Stimulated activated memory B cell treated with anti-CD40 and anti-IgM and Interleukin-4, amounts not matched to agents 10 μg/mL and 1 μg/mL and 100 μg/mL, for 72 hours (primary cell): Measurements from ENCODE around the gene CRIP2.

Experiments
- ATAC-seq: fragments of 150-1000 bp; cut with Tn5 transposase; 2 replicates; pipeline ENCODE4 v1.10.0; 2021
- H3K27ac Mint-ChIP-seq: one replicate; pipeline ENCODE4 v1.8.0; 2022; ENCODE audit warnings: mild to moderate bottlenecking, mixed read lengths
- H3K27me3 Mint-ChIP-seq: one replicate; pipeline ENCODE4 v1.8.0; 2022; ENCODE audit warnings: mixed read lengths
- H3K36me3 Mint-ChIP-seq: one replicate; pipeline ENCODE4 v1.8.0; 2022; ENCODE audit warnings: mixed read lengths
- H3K4me1 Mint-ChIP-seq: one replicate; pipeline ENCODE4 v1.8.0; 2022; ENCODE audit warnings: mixed read lengths
- H3K4me3 Mint-ChIP-seq: one replicate; pipeline ENCODE4 v1.8.0; 2022; ENCODE audit warnings: mild to moderate bottlenecking, moderate library complexity, mixed read lengths
- H3K9me3 Mint-ChIP-seq: one replicate; pipeline ENCODE4 v1.8.0; 2022; ENCODE audit warnings: mixed read lengths

Gene CRIP2

GRCh38 chr14:105484069-105484996 is 9.7 kb downstream of the CRIP2 start:
- ATAC-seq = no peak

DNA sequence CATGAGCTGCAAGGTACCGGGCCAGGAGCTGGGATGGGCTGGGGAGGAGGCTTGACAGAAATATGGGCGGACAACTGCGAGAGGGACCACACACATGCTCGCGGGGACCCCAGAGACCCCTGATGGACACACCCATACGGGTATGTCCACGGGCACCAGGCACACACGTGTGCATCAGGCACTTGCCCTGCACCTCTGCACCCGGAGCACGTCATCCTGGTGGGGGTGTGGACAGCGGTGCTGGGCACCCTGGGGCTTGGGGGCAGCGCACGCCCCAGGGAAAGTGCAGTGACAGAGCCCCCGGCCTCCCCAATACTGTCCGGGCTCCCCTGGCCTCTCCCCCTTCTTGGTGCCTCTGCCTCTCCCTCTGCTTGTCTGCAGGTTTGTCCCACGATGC is 10.4 kb downstream of the CRIP2 start:
- H3K27me3 Mint-ChIP-seq = no peaks in the 10 kb centered on the region
- H3K9me3 Mint-ChIP-seq = no peaks in the 10 kb centered on the region
- peak overlapping the region; percentile 97 for H3K27ac Mint-ChIP-seq
- H3K36me3 Mint-ChIP-seq = peaks cover 14% of the 10 kb centered on the region
- no peak for ATAC-seq
- peaks cover 88% of the 10 kb centered on the region for H3K4me1 Mint-ChIP-seq
- H3K4me3 Mint-ChIP-seq = no peak overlapping the region

More at GRCh38 chr14:105484069-105484996, 9.7 kb downstream of the CRIP2 start:
- Mint-ChIP-seq H3K4me3 (no peak overlapping the region), H3K4me1 (peaks cover 88% of the 10 kb centered on the region), H3K27me3 (no peaks in the 10 kb centered on the region), H3K27ac (peak overlapping the region; percentile 97), H3K9me3 (no peaks in the 10 kb centered on the region), H3K36me3 (peaks cover 11% of the 10 kb centered on the region)

- Mint-ChIP-seq H3K27ac (peak overlapping the region; percentile 97), H3K27me3 (no peaks in the 10 kb centered on the region), H3K9me3 (no peaks in the 10 kb centered on the region), H3K36me3 (peaks cover 14% of the 10 kb centered on the region), H3K4me1 (peaks cover 80% of the 10 kb centered on the region), H3K4me3 (peak overlapping the region; percentile 85)
- ATAC-seq = no peak
Observed at GRCh38 chr14:105485739-105486162, 11.1 kb downstream of the CRIP2 start.

DNA sequence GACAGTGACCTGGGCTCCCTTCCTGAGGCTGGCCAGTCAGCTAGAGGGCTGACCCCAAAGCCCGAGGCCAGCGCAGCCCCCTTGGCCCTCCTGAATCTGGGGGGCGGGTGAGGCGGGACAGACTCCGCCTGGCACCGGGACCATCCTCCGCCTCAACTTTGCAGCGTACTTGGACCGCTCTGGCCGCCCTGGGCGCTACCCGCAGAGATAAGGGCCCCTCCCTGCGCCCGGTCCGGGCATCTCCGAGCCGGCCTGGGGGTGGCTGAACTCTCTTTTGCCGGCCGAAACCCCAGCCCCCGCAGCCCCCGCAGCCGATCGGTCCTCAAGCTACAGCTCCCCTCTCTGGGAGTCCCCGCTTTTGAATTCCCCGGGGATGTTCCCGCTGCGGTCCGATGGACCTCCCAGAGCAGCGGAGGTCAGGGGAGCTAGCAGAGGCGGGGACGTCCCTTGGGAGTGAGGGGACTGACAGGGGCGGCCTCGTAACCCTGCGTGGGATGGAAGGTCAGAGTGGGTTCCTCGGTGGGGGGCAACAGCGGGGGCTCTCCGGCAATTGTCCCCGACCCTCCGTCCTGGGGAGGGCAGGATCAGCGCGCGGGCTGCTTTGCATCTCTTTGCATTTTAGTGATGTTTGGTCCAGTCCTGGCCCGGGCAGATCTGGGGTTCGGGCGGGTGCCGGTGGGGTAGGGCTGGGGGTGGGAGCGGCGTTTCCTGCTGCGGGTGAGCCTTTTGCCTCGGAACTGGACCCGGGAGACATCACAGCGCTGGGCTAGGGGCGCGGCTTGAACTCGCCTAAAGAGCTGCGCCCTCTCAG is 11.7 kb downstream of the CRIP2 start, which contains the start of gene CRIP1:
TSS of gene CRIP1 (plus strand) at position 724 of the 811 bp plus-strand sequence. CDS start 374 bp downstream, outside the sequence.
- Mint-ChIP-seq H3K9me3 (no peaks in the 10 kb centered on the region), H3K27me3 (no peaks in the 10 kb centered on the region), H3K4me3 (peak within 1 kb of the TSS; percentile 85), H3K4me1 (peaks cover 74% of the 10 kb centered on the region), H3K36me3 (peaks cover 14% of the 10 kb centered on the region), H3K27ac (peak within 1 kb of the TSS; percentile 97)
- no peak for ATAC-seq

- ATAC-seq = peak; percentile 4
- no peaks in the 10 kb centered on the region for H3K27me3 Mint-ChIP-seq
- H3K4me1 Mint-ChIP-seq = peaks cover 73% of the 10 kb centered on the region
- H3K4me3 Mint-ChIP-seq = peak overlapping the region; percentile 85
- peak overlapping the region; percentile 97 for H3K27ac Mint-ChIP-seq
- H3K9me3 Mint-ChIP-seq = no peaks in the 10 kb centered on the region
- peaks cover 14% of the 10 kb centered on the region for H3K36me3 Mint-ChIP-seq
Observed at GRCh38 chr14:105486974-105487448, 12.4 kb downstream of the CRIP2 start.

DNA sequence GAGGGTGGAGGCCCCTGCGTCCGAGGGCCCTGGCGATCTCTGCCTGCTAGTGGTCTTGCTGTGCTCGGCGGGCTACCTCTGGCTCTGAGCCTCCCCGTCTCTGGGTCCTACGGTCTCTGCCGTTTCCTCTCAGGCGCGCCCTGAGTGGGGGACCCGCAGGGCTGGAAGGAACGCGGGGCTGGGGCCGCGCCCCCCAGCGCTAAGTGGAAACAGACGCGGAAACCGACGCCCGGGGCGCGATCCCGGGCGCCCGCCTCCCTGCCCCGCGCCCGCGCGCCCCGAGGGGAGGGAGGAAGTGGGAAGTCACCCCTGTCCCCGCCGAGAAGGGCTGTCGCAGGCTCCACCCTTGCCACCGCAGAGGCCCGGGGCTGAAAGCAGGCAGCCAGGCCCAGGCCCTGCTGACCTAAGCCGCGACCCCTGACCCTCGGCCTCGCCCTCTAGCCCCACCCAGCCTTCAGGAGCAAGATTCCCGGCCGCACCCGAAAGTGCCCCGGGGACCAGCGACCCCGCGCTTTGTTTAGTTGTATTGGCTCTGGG is 12.9 kb downstream of the CRIP2 start:
- H3K4me1 Mint-ChIP-seq = peaks cover 70% of the 10 kb centered on the region
- no peaks in the 10 kb centered on the region for H3K27me3 Mint-ChIP-seq
- H3K4me3 Mint-ChIP-seq = peak overlapping the region; percentile 85
- no peaks in the 10 kb centered on the region for H3K9me3 Mint-ChIP-seq
- ATAC-seq = no peak
- peak overlapping the region; percentile 97 for H3K27ac Mint-ChIP-seq
- peaks cover 14% of the 10 kb centered on the region for H3K36me3 Mint-ChIP-seq

DNA sequence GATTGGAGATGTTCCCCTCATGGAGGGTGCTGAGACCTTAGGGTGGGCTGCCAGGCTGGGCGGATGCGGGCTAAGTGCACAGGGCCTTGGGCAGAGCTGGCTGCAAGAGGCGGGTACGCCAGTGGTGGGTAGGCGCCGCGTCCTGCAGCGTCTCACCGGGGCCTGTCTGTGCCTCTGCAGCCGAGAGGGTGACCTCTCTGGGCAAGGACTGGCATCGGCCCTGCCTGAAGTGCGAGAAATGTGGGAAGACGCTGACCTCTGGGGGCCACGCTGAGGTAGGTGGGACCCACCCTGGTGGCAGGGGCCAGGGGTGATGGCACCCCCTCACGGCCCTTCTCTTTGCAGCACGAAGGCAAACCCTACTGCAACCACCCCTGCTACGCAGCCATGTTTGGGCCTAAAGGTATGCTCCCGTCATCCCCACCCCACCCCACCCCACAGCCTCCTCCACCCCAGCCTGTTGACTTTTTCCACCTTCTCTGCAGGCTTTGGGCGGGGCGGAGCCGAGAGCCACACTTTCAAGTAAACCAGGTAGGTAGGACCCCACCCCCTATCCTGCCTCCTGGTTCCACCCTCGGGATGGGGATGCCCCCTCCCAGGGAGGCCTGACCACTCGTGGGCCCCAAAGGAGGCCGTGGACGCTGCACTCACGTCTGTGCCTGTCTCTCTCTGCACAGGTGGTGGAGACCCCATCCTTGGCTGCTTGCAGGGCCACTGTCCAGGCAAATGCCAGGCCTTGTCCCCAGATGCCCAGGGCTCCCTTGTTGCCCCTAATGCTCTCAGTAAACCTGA is 13.6 kb downstream of the CRIP2 start:
- peak overlapping the region; percentile 85 for H3K4me3 Mint-ChIP-seq
- no peak for ATAC-seq
- no peaks in the 10 kb centered on the region for H3K9me3 Mint-ChIP-seq
- peaks cover 63% of the 10 kb centered on the region for H3K4me1 Mint-ChIP-seq
- H3K27me3 Mint-ChIP-seq = no peaks in the 10 kb centered on the region
- peaks cover 14% of the 10 kb centered on the region for H3K36me3 Mint-ChIP-seq
- peak overlapping the region; percentile 97 for H3K27ac Mint-ChIP-seq

DNA sequence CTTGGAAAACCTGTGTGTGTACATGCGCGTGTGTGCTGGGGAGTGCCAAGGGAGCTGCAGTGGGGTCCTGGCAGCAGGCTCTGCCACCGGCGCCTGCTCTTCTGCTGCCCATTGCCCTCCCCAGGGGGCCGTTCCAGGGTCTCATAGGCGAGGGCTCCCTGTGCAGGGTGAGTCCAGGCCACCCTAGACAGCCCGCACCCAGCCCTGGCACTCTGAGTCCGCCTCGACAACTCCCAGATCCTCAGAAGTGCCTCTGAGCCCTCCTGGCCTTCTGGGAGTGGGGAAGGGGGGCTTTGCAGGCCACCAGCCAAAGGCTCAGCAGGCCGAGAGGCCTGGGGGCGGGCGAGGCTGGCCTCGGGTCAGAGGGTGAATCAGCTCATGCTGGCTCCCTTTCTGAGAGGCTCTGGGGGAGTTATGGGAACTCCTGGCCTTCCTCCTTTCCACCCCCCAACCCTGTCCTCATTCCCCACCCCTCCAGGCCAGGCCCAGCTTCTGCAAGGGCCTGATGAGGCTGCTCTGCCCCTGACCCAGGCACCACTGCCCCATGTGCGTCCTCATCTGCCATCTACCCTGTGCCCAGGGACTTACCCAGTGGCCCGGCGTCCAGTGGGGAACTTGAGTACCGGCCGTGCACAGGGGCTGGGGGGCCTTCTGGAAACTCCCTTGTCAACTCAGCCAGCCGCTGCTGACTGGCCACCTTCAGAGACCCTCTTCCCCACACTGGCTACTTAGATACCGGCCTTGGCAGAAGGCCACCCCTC is 14.3 kb downstream of the CRIP2 start:
- no peak for ATAC-seq
- no peaks in the 10 kb centered on the region for H3K9me3 Mint-ChIP-seq
- H3K4me3 Mint-ChIP-seq = peak overlapping the region; percentile 85
- H3K27me3 Mint-ChIP-seq = no peaks in the 10 kb centered on the region
- H3K4me1 Mint-ChIP-seq = peaks cover 56% of the 10 kb centered on the region
- H3K36me3 Mint-ChIP-seq = peaks cover 14% of the 10 kb centered on the region
- H3K27ac Mint-ChIP-seq = peak overlapping the region; percentile 97

DNA sequence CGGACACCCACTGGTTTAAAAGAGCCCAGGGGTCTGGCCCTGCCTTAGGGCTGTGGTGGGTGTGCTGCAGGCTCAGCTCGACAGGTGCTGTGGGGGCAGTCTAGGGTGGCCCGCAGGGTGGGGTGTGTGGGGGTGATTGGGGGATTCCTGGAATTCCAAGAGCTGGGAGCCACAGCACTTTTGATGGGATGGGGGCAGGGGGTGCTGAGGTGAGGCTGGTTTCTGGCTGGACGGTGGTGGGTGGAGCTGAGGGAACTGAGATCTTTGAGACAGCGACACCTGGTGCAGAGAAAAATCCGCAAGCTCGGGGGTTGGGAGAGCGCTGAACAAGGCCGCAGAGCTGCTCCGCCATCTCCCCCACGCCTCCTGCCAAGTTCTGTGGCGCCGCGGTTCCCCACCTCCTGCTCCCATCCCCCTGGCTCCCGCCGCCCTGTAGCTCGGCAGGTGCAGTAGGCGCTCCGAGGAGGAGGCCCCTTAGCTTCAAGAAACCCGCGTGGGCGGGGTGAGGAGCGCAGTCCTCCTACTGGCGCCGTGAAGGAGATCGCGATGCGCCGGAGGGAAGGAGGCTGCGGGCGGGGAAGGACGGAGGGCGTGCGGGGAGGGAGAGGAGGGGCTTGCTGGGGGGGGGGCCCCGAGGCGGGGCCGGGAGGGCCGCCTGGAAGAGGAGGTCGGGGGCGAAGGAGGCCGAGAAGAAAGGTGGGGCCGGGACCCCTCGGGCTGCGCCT is 15.1 kb downstream of the CRIP2 start:
- ATAC-seq = peak; percentile 24
- peaks cover 14% of the 10 kb centered on the region for H3K36me3 Mint-ChIP-seq
- H3K4me3 Mint-ChIP-seq = peak overlapping the region; percentile 85
- no peaks in the 10 kb centered on the region for H3K9me3 Mint-ChIP-seq
- no peaks in the 10 kb centered on the region for H3K27me3 Mint-ChIP-seq
- peak overlapping the region; percentile 75 for H3K27ac Mint-ChIP-seq
- peaks cover 49% of the 10 kb centered on the region for H3K4me1 Mint-ChIP-seq

- Mint-ChIP-seq H3K4me1 (peaks cover 44% of the 10 kb centered on the region), H3K27ac (peak overlapping the region; percentile 75), H3K36me3 (peaks cover 14% of the 10 kb centered on the region), H3K9me3 (no peaks in the 10 kb centered on the region), H3K27me3 (no peaks in the 10 kb centered on the region), H3K4me3 (peak overlapping the region; percentile 85)
- ATAC-seq = peak; percentile 0
Observed at GRCh38 chr14:105490267-105490571, 15.6 kb downstream of the CRIP2 start.

DNA sequence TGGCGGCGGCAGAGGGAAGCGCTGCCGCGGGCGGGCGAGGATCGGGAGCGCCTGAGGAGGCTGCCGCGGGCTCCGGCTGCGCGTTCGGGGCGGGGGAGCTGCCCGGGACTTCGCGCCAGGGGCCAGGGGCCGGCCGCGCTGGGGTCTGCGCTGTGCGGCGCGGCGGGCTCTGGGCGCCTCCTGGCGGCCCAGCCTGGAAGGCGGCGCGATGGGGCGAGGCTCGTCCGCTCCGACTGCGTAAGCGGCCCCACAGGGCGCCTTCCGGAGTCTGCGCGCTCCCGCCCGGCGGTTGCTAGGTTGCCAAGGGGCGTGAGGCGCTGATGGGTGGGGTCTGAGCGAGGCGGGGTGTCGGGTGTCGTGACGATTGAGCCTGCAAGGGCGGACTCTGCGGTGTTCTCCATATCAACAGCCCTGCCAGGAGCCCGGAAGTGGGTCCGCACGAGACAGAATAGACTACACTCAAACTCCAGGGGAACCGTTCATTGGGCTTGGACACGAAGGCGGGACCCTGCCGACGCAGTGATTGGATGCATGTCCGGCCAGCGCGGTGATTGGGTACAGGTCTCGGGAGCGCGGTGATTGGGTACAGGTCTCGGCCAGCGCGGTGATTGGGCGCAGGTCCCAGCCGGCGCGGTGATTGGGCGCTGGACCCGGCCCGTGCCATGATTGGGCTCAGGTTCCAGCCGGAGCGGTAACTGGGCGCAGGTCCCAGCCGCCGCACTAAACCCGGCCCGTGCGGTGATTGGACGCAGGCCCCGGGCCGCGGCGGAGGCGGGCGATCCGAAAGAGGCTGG is 16.1 kb downstream of the CRIP2 start, which contains the start of gene TEDC1:
TSS of gene TEDC1 (plus strand) at position 675 of the 794 bp plus-strand sequence. CDS start 130 bp downstream, outside the sequence.
- ATAC-seq = peak; percentile 85
- no peaks in the 10 kb centered on the region for H3K27me3 Mint-ChIP-seq
- peak within 1 kb of the TSS; percentile 75 for H3K27ac Mint-ChIP-seq
- no peaks in the 10 kb centered on the region for H3K9me3 Mint-ChIP-seq
- peak within 1 kb of the TSS; percentile 85 for H3K4me3 Mint-ChIP-seq
- H3K36me3 Mint-ChIP-seq = peaks cover 14% of the 10 kb centered on the region
- H3K4me1 Mint-ChIP-seq = peaks cover 38% of the 10 kb centered on the region

- H3K36me3 Mint-ChIP-seq = peaks cover 14% of the 10 kb centered on the region
- H3K9me3 Mint-ChIP-seq = no peaks in the 10 kb centered on the region
- H3K4me1 Mint-ChIP-seq = peaks cover 31% of the 10 kb centered on the region
- peak; percentile 3 for ATAC-seq
- no peaks in the 10 kb centered on the region for H3K27me3 Mint-ChIP-seq
- H3K4me3 Mint-ChIP-seq = peak overlapping the region; percentile 85
- H3K27ac Mint-ChIP-seq = peak overlapping the region; percentile 75
Observed at GRCh38 chr14:105491366-105491973, 16.8 kb downstream of the CRIP2 start.
